GM19397 (cell line): ENCODE measurements around the gene ANAPC2.
A peak's percentile ranks its signal among the peaks of the same experiment; 100 is the strongest.

Experiments
- ATAC-seq: cut with Tn5 transposase; IDR thresholded peaks from one replicate; pipeline ENCODE4 v1.9.1; 2021; ENCODE audit warnings: mild to moderate bottlenecking, moderate library complexity; ENCODE audit not compliant: unreplicated experiment

The ANAPC2 gene

DNA sequence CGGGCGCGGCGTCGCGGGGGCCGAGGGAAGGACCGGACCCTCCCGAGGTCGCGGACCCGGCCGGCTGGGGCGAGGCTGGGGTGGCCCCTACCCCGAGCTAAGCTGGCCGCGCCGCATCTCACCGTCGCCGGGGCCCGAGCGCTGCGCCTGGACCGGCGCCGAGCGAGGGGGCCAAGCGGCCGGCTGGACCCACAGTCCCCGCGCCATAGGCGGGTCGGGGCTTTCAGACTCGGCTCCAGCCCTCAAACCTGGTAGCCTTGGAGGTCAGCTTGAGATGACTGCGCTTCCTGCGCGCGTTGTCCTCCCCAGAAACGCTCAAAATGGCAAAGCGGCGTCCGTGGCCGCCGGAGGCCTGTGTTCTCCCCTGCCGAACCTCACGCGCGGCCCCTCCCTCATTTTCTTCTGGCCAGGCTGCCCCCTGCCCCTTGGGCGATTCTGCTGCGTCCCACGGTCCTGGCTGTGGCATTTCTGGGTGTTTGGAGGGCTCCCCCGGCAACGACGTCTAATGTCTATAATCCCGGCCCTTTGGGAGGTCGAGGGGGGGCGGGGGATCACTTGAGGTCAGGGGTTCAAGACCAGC lies 58.1 kb downstream of the ANAPC2 start:
- peak; percentile 23 for ATAC-seq

GRCh38 chr9:137129456-137130175 lies 58.7 kb downstream of the ANAPC2 start:
- peak; percentile 84 for ATAC-seq

- ATAC-seq = peak; percentile 12
Measured at GRCh38 chr9:137128862-137129455, 59.4 kb downstream of the ANAPC2 start.

DNA sequence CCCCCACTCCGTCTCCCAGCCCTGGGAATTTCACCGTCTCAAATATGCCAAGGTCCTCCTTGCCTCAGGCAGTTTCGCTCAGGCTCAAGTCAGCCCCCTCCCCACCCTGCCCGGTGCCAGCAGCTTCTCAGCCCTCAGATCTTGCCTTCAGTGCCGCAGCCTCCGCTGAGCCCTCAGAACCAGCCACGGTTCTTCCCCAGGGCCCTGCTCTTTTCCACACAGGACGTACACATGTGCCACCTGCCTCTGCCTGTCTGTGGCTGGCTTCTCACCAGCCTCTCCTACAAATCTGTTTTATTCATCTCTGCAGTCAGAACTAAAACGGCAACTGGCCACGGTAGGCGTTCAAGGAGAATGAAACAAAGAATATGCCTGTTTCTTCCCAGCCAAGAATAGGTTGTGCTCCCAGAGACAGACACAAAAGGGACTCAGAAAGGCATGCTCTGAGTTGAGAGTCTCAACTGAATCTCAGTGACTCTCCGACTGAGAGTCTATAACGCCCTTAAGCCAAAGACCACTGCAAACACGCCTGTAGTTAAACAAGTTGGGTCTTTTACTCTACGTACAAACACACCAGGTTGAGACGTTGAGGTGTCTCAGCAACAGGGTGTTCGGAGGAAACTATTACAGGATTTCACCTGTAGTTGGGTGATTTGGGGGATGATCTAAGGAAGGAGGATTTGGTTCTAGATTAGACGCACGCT lies 60.0 kb downstream of the ANAPC2 start:
- no peak for ATAC-seq

GRCh38 chr9:137127301-137128157 lies 60.8 kb downstream of the ANAPC2 start:
- ATAC-seq = no peak

GRCh38 chr9:137126786-137127185 lies 61.6 kb downstream of the ANAPC2 start:
- ATAC-seq = no peak
